NCI-H1092 treated with DMSO at 0.1 percent for 48 hours (cell line): ENCODE measurements around the gene SLC7A11.

Experiments used
- DNase-seq: peaks from one replicate; lab custom pipeline; 2025; lab: John Stamatoyannopoulos, UW

Gene SLC7A11

GRCh38 chr4:138161351-138161750 is 80.8 kb downstream of the SLC7A11 start:
- no peak for DNase-seq

- no peak for DNase-seq
Observed at GRCh38 chr4:138158746-138159297, 83.3 kb downstream of the SLC7A11 start.

DNA sequence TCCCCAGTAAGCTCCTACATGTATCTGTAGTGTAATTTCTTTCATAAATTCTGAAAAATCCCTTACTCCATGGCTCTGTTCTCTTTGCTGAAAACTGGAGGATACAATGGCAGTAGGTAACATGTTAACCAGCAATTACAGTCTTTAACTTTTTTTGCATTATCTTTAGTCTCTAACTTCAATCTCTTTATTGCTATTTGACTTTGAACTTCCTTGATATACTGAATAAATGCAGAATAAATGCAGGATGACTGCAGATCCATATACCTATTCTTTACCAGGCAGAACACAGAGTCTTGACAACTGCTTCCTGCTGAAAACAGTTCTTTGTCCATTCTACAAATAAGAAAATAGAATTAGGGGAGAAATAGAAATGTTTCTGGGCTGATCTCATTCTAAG is 101.3 kb downstream of the SLC7A11 start:
- DNase-seq = no peak

GRCh38 chr4:138138774-138139173 is 103.4 kb downstream of the SLC7A11 start:
- DNase-seq = no peak

DNA sequence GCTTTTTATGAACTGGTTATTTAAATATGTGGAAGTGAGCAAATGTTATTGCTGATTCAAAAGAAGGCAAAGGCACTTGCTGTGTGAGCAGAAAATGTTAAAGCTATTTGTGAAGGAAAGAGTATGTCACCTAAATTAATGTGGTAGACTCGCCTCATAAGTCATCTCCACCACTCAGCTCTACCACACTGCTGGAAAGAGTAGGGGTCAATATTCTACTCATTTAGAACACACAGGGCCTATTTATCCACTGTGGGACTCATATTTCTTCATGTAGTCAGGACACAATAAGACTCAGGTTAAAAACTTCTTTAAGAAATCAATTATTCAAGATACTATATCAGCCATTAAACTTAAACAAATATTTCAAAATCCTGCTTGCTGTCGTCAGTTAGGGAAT is 106.5 kb downstream of the SLC7A11 start:
- DNase-seq = no peak

DNA sequence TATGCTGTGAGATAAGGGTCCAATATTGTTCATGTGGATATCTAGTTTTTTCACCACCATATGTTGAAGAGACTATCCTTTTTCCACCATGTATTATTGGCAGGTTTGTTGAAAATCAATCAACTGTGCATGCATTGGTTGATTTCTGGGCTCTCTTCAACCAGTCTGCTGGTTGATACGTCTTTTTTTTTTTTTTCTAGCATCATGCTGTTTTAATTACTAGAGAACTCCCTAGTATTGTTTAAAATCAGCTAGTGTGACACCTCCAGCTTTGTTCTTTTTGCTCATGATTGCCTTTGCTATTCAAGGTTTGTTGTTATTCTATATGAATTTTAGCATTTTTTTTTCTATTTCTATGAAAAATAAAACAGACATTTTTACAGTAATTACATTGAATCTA is 123.9 kb downstream of the SLC7A11 start:
- DNase-seq = no peak

DNA sequence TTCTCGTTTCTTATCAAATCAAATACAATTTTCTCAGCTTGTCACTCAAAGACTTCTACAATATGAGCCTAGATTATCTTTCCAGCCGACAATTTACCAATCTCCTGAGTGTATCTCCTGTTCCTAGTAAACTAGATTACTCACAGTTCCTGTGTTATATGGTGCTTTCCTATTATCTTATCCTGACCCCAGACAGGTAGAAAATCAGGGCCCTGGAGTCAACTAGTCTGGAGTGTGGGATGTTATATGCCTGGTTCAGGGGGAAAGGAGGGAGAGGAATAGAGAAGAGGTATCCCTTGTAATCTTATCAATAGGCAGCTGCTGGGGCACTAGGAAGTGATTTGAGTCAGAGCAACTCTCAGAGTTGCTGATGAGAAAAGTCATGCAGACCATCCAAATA is 127.1 kb downstream of the SLC7A11 start:
- no peak for DNase-seq

DNA sequence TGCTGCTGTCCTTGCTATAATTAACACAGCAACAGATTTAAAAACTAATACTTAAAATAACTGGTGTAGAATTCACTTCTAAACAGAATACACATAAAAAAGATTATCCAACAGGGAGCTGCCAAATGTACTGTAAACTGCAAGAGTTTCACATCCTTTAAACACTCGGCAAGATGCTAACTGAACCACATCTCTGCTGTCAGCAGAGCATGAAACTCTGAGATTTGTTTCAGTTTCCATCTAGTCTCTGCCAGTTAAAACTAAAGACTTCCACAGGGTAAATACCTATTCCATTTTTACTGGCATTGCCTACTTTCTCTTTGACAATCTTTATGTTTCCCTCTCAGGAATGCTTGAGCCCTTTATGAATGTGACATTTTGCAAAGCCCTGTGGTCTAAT is 127.7 kb downstream of the SLC7A11 start:
- no peak for DNase-seq
